ENCODE measurements around the gene MAGEA2B. TPM values are rescaled to one million over a fixed set of nuclear protein-coding genes. Genes with fewer than 3 reads are reported as not detected.
"Not testable (repeated sequence)": the region's sequence is repeated elsewhere in the genome, so short reads cannot be mapped to it uniquely, and the experiment has no call there.

MAGEA2B gene
- polyA plus RNA-seq, 1 donor from 2014 or later = not detected

GRCh38 chrX:152735860-152736511 lies 21.6 kb downstream of the MAGEA2B start:
- Mint-ChIP-seq H3K4me3 (no peak overlapping the region), H3K27me3 (no peaks in the 10 kb centered on the region), H3K27ac (no peak overlapping the region), H3K4me1 (peaks cover 0 to 2% (median 0%) of the 10 kb centered on the region in 3 donors), H3K9me3 (no peaks in the 10 kb centered on the region), H3K36me3 (no peaks in the 10 kb centered on the region)

GRCh38 chrX:152736528-152736927 lies 22.1 kb downstream of the MAGEA2B start:
- not testable (repeated sequence) for H3K4me1 Mint-ChIP-seq, H3K4me3 Mint-ChIP-seq, H3K36me3 Mint-ChIP-seq, H3K27ac Mint-ChIP-seq, H3K27me3 Mint-ChIP-seq, H3K9me3 Mint-ChIP-seq

- Mint-ChIP-seq H3K27me3 (no peaks in the 10 kb centered on the region), H3K4me1 (peaks cover 0 to 2% (median 0%) of the 10 kb centered on the region in 3 donors), H3K9me3 (no peaks in the 10 kb centered on the region), H3K27ac (no peak overlapping the region), H3K36me3 (no peaks in the 10 kb centered on the region), H3K4me3 (no peak overlapping the region)
These were observed 24.1 kb downstream of the MAGEA2B start for GRCh38 chrX:152738560-152738959.

- not testable (repeated sequence) for H3K27ac Mint-ChIP-seq, H3K4me1 Mint-ChIP-seq, H3K36me3 Mint-ChIP-seq, H3K27me3 Mint-ChIP-seq, H3K9me3 Mint-ChIP-seq, H3K4me3 Mint-ChIP-seq
These were observed 39.5 kb downstream of the MAGEA2B start, which contains the start of gene MAGEA2 for GRCh38 chrX:152753686-152754650. Gene MAGEA2, minus strand, starts transcription at chrX:152753842. Its CDS starts 2,479 bp downstream, at chrX:152751363.

- H3K9me3 Mint-ChIP-seq, H3K27me3 Mint-ChIP-seq, H3K4me3 Mint-ChIP-seq, H3K36me3 Mint-ChIP-seq, H3K27ac Mint-ChIP-seq, H3K4me1 Mint-ChIP-seq: not testable (repeated sequence)
These were observed 40.4 kb downstream of the MAGEA2B start for GRCh38 chrX:152754871-152755270.

GRCh38 chrX:152758918-152759317 lies 44.5 kb downstream of the MAGEA2B start, which contains the start of gene CSAG3:
Gene CSAG3, plus strand, starts transcription at chrX:152759218.
- H3K9me3 Mint-ChIP-seq, H3K36me3 Mint-ChIP-seq, H3K27me3 Mint-ChIP-seq, H3K4me3 Mint-ChIP-seq, H3K4me1 Mint-ChIP-seq, H3K27ac Mint-ChIP-seq: not testable (repeated sequence)

- H3K27ac Mint-ChIP-seq, H3K27me3 Mint-ChIP-seq, H3K4me1 Mint-ChIP-seq, H3K4me3 Mint-ChIP-seq, H3K9me3 Mint-ChIP-seq, H3K36me3 Mint-ChIP-seq: not testable (repeated sequence)
These were observed 45.1 kb downstream of the MAGEA2B start for GRCh38 chrX:152759544-152759943.

- H3K4me1 Mint-ChIP-seq, H3K36me3 Mint-ChIP-seq, H3K4me3 Mint-ChIP-seq, H3K27me3 Mint-ChIP-seq, H3K27ac Mint-ChIP-seq, H3K9me3 Mint-ChIP-seq: not testable (repeated sequence)
These were observed 47.2 kb downstream of the MAGEA2B start for GRCh38 chrX:152761582-152761981.

GRCh38 chrX:152766562-152766961 lies 52.1 kb downstream of the MAGEA2B start:
- H3K4me3 Mint-ChIP-seq, H3K27me3 Mint-ChIP-seq, H3K27ac Mint-ChIP-seq, H3K9me3 Mint-ChIP-seq, H3K4me1 Mint-ChIP-seq, H3K36me3 Mint-ChIP-seq: not testable (repeated sequence)

Other genes starting within 250 kb of the MAGEA2B start
- not detected for gene GABRQ, start 76.7 kb upstream of the MAGEA2B start, polyA plus RNA-seq
- gene MAGEA3, start 15.8 kb upstream of the MAGEA2B start, polyA plus RNA-seq = not detected
- gene CSAG2, start 5.4 kb upstream of the MAGEA2B start, polyA plus RNA-seq = not detected
- not detected for gene CSAG1, start 19.1 kb downstream of the MAGEA2B start, polyA plus RNA-seq
- not detected for gene MAGEA12, start 19.1 kb downstream of the MAGEA2B start, polyA plus RNA-seq
- not detected for gene MAGEA2, start 39.2 kb downstream of the MAGEA2B start, polyA plus RNA-seq
- gene CSAG3, start 44.6 kb downstream of the MAGEA2B start, polyA plus RNA-seq = not detected
- gene MAGEA6, start 55.1 kb downstream of the MAGEA2B start, polyA plus RNA-seq = not detected
- 21.3 TPM for gene CETN2, start 116.1 kb downstream of the MAGEA2B start, polyA plus RNA-seq
- 11.7 TPM for gene NSDHL, start 116.4 kb downstream of the MAGEA2B start, polyA plus RNA-seq
- gene ZNF185, start 183.4 kb downstream of the MAGEA2B start, polyA plus RNA-seq = 2.0 TPM